RCC 7860 (cell line): Measurements from ENCODE around the gene LGALS12.

Experiments used
- DNase-seq: peaks from one replicate; pipeline ENCODE4 v3.0.0-alpha.2; 2015; ENCODE audit warnings: low spot score
- FAIRE-seq: peaks from 2 replicates; lab custom pipeline; 2012; peaks lifted over from hg19 to GRCh38; lab: Jason Lieb, UNC

The LGALS12 gene, protein sequence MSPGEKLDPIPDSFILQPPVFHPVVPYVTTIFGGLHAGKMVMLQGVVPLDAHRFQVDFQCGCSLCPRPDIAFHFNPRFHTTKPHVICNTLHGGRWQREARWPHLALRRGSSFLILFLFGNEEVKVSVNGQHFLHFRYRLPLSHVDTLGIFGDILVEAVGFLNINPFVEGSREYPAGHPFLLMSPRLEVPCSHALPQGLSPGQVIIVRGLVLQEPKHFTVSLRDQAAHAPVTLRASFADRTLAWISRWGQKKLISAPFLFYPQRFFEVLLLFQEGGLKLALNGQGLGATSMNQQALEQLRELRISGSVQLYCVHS

GRCh38 chr11:63505857-63506528, at the start of gene LGALS12:
TSS of gene LGALS12 (plus strand) at chr11:63506084. CDS start at chr11:63506459, 375 bp downstream.
- no peak for FAIRE-seq
- no peak for DNase-seq

DNA sequence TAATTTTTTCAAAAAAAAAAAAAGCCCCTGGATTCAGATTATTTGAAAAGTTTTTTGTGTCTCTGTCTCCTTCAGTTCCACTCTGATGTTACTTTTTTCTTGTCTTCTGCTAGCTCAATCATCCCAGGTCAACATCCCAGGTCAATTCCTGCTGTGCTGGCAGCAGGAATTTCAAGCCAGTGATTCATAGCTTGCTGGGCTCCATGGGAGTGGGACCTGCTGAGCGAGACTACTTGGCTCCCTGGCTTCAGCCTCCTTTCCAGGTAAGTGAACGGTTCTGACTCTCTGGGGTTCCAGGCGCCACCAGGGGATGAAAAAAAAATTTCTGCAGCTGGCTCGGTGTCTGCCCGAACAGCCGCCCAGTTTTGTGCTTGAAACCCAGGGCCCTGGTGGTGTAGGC, 46.3 kb upstream of the LGALS12 start:
- FAIRE-seq, result no peak
- DNase-seq, result no peak

- FAIRE-seq (no peak), DNase-seq (no peak)
Measured at GRCh38 chr11:63462137-63462536, 43.7 kb upstream of the LGALS12 start.

- no peak for FAIRE-seq
- DNase-seq, result no peak
Measured at GRCh38 chr11:63470311-63470710, 35.6 kb upstream of the LGALS12 start.

GRCh38 chr11:63472372-63472771, 33.5 kb upstream of the LGALS12 start:
- no peak for FAIRE-seq
- no peak for DNase-seq

- DNase-seq (no peak), FAIRE-seq (no peak)
Measured at GRCh38 chr11:63476618-63477017, 29.3 kb upstream of the LGALS12 start.

GRCh38 chr11:63478896-63479295, 27.0 kb upstream of the LGALS12 start:
- DNase-seq, result peak; percentile 56
- FAIRE-seq, result peak; percentile 26

DNA sequence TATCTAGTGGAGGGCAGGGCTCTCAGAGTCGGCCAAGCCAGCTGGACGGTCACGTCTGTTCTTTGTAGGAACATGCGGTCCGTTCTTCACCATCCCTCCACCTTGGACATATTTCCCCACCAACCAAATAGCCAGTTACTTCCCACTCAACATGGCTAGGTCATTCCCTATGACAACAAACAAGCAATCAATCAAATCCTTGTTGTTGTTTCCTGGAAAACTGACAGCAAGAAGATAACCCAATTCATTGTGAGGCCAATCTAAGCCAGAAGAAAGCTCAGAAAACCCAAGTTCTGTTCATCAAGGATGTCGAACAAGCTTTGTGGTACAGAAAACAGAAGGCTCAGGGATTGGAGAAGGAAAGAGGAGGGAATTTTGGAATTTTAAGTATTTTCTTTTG, 25.8 kb upstream of the LGALS12 start:
- FAIRE-seq (no peak), DNase-seq (no peak)

DNA sequence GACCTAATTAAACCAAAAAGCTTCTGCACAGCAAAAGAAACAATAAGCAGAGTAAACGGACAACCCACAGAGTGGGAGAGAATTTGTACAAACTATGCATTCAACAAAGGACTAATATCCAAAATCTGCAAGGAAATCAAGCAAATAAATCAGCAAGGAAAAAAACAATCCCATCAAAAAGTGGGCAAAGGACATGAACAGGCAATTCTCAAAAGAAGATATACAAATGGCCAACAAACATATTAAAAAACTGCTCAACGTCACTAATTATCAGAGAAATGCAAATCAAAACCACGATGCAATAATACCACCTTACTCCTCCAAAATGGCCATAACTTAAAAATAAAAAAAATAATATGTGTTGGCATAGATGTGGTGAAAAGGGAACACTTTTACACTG, 20.1 kb upstream of the LGALS12 start:
- DNase-seq (no peak), FAIRE-seq (no peak)

GRCh38 chr11:63488789-63489188, 17.1 kb upstream of the LGALS12 start:
- no peak for DNase-seq
- no peak for FAIRE-seq

- no peak for DNase-seq
Measured at GRCh38 chr11:63489879-63490278, 16.0 kb upstream of the LGALS12 start.

GRCh38 chr11:63490551-63491239, 15.2 kb upstream of the LGALS12 start, which contains the start of gene PLAAT5:
TSS of gene PLAAT5 (minus strand) at chr11:63491167. CDS start at chr11:63491034, 133 bp downstream.
- DNase-seq, result no peak
- no peak for FAIRE-seq

More at GRCh38 chr11:63489879-63490278, 16.0 kb upstream of the LGALS12 start:
- FAIRE-seq, result no peak

DNA sequence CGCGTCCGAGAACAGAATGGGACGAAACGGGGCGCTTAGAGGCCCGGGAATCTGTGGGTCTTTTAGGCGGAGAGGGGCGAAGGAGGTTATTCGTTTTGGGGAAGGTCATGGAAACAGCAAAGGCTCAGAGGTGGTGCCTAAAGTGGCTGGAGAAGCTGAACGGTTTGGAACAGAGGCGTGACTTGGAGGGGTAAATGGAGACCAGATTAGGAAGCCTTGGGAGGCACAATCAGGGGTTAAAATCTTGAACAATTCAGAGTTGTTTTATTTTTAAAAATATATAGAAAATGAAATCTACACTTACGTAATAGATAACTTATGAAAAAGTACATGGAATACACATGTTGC, 14.7 kb upstream of the LGALS12 start:
- DNase-seq (no peak), FAIRE-seq (no peak)

DNA sequence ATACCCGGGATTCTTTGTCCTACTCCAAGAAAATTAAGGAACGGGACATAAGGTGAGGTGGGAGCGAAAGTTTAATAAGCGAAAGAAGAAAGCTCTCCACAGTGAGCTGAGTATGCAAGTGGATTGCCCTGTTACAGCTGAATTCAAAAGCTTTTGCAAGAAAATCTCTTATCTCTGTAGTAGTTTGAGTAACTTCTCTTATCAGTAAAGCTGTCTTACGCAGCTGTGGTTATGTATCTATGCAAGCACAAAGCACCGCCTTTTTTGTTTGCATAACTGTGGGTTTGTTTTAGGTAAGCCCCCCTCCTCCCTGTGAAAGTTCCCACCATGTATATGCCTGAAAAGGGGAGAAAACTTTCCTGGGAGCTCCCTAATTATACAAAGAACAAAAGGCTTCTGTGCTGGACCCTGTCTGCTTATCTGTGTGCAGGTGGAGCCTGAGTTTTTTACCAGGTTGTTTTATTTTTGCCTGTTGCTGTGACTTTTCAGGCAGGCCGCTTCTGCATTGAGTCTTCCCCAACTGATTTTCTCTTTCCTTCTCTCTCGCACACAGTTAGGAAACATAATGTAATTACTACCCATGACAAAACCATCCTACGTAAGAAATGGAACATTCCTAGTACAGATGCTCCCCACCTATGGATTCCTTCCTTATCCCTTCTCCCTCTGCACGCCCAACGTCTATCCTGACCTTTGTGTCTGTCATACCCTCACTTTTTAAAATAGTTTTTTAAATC, 14.1 kb upstream of the LGALS12 start:
- no peak for FAIRE-seq
- no peak for DNase-seq

GRCh38 chr11:63492441-63492840, 13.4 kb upstream of the LGALS12 start:
- no peak for FAIRE-seq
- DNase-seq, result no peak

DNA sequence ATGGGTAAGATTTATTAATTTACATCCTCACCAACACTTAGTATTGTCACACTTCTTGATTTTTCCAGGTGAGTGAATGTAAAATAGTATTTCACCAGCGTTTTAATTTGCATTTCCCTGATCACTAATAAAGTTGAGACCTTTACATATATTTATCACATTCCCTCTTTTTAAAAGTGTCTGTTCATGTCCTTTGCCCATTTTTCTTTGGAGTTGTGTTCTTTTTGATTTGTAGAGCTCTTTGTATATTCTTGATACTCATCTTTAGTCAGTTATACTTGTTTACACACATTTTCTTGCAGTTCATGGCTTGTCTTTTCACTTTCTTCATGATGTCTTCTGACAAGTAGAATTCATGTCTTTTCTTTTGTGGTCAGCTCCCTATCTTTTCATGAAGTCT, 12.8 kb upstream of the LGALS12 start:
- no peak for FAIRE-seq
- DNase-seq, result no peak

GRCh38 chr11:63494975-63495374, 10.9 kb upstream of the LGALS12 start:
- DNase-seq (no peak), FAIRE-seq (no peak)

GRCh38 chr11:63499874-63500273, 6.0 kb upstream of the LGALS12 start:
- FAIRE-seq, result no peak
- DNase-seq, result no peak

DNA sequence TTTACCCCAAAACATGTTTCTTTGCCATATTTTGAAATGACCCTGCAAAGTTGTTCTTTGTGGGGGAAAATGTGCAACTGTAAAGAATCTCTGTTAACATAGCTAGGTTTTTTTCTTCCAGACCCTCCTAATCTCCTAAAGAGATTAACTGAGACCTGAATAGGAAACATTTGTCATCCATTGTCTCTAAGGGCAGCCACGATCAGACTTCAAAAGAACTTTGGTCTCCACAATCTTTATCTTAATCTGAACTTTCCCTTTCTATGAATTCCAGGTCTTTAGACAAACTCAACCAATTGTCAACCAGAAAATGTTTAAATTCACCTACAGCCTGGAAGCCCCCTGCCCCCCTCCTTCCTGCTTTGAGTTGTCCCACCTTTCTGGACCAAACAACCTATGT, 4.6 kb upstream of the LGALS12 start:
- DNase-seq, result no peak
- FAIRE-seq, result no peak

DNA sequence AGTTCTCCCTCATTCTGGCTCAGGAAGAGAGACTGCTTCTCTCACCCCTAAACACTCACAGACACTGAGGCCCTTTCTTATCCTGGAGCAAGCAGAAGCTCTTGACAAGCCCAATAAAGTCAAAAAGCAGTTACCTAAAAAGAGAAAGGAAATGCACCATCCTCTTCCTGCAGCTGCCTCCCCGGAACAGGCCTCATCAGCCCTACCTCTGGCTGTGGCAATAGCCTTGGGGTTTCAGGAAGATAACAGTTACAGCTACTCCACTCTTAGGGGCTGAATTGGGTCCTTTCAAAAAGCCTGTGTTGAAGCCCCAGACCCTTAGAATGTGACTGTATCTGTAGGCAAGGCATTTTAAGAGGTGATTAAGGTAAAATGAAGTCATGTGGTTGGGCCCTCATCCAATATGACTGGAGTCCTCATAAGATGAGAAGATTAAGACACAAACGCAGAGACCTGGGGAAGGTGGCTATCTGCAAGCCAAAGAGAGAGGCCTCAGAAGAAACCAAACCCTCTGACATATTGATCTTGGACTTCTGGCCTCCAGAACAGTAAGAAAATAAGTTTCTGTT, 3.5 kb upstream of the LGALS12 start:
- DNase-seq (no peak), FAIRE-seq (no peak)

DNA sequence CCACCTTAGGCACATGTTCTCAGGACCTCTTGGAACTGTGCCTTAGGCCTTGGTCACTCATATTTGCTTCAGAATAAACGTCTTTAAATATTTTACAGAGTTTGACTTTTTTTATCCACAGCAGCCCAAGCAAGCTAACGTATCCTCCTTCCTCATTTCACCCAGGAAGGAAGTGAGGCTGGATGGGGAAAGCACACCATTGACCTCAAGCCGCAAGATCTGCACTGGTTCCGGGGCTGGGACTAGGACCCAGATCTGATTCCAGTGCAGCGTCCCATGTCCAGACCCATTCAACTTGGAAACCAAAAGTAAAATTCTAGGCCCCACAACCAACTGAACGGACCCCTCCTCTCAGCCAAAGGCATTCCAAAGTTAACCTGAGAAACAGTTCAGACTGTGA, 2.4 kb upstream of the LGALS12 start:
- DNase-seq (no peak), FAIRE-seq (no peak)
